K562 (cell line): ENCODE measurements around the gene NFATC2. TPM values are rescaled to one million over a fixed set of nuclear protein-coding genes. Genes with fewer than 3 reads are reported as not detected.

Source experiments
- CXXC5 ChIP-seq: fragments of 250-450 bp; sonication (Bioruptor Pico); IDR thresholded peaks from 2 replicates; pipeline ENCODE4 v1.8.0; 2022; ENCODE audit warnings: inconsistent platforms, mild to moderate bottlenecking, moderate library complexity
- JUND ChIP-seq, 2 experiments: IDR thresholded peaks; 2 replicates in 1 of 2; 3 replicates in 1 of 2; pipeline ENCODE4 v1.6.1; 2011; ENCODE audit warnings: borderline replicate concordance in 2 of 2, low read depth in 2 of 2, low read length in 2 of 2, improper control_type of control experiment in 1 of 2, missing biosample characterization in 1 of 2, missing genetic modification characterization in 1 of 2, missing genetic modification reagents in 1 of 2
- KAT8 ChIP-seq: fragments of 450-650 bp; IDR thresholded peaks from 2 replicates; pipeline ENCODE4 v1.6.1; 2016; ENCODE audit warnings: low read depth, mild to moderate bottlenecking
- MYNN ChIP-seq, 2 experiments: sonication (generic); formaldehyde crosslinking in 1 of 2; IDR thresholded peaks; 2 replicates each; pipeline versions ENCODE4 v1.5.0 to v1.6.1; 2016 to 2020; ENCODE audit warnings: antibody characterized with exemption in 1 of 2, missing genetic modification reagents in 1 of 2
- POLR2AphosphoS5 ChIP-seq: IDR thresholded peaks from 2 replicates; pipeline ENCODE4 v1.6.1; 2011; ENCODE audit warnings: mild to moderate bottlenecking, low read depth, low read length, moderate library complexity; ENCODE audit not compliant: control insufficient read depth, insufficient read depth
- PPARD ChIP-seq: fragments of 250-450 bp; sonication (Bioruptor Pico); IDR thresholded peaks from 2 replicates; pipeline ENCODE4 v1.8.0; 2022; ENCODE audit warnings: inconsistent platforms, mild to moderate bottlenecking, moderate library complexity
- RBFOX2 ChIP-seq: fragments of 200-400 bp; formaldehyde crosslinking; IDR thresholded peaks from 2 replicates; pipeline ENCODE4 v1.6.1; 2017; ENCODE audit warnings: low read depth, mild to moderate bottlenecking, low read length, moderate library complexity
- TFE3 ChIP-seq: fragments of 450-650 bp; formaldehyde crosslinking; IDR thresholded peaks from 2 replicates; pipeline ENCODE4 v1.4.0; 2020; ENCODE audit warnings: mild to moderate bottlenecking, mixed read lengths
- TRIM28 ChIP-seq: fragments of 450-650 bp; IDR thresholded peaks from 2 replicates; pipeline ENCODE4 v1.6.1; 2017
- YY1 ChIP-seq, 3 experiments: IDR thresholded peaks; 2 replicates each; pipeline ENCODE4 v1.6.1; 2011; ENCODE audit warnings: low read length in 2 of 3, mild to moderate bottlenecking in 2 of 3, moderate library complexity in 2 of 3, borderline replicate concordance in 1 of 3, control low read depth in 1 of 3, low read depth in 1 of 3; ENCODE audit not compliant: insufficient read depth in 3 of 3, insufficient replicate concordance in 2 of 3, control insufficient read depth in 1 of 3, insufficient read length in 1 of 3; ENCODE audit errors: extremely low read depth in 1 of 3
- ZEB2 ChIP-seq: fragments of 450-650 bp; IDR thresholded peaks from 2 replicates; pipeline ENCODE4 v1.6.1; 2016
- ZNF140 ChIP-seq: fragments of 250-450 bp; sonication (Bioruptor Pico); IDR thresholded peaks from 2 replicates; pipeline ENCODE4 v1.8.0; 2021; ENCODE audit warnings: moderate library complexity, mild to moderate bottlenecking, inconsistent platforms
- ZNF311 ChIP-seq: fragments of 250-450 bp; sonication (Bioruptor Pico); IDR thresholded peaks from 2 replicates; pipeline ENCODE4 v1.4.0; 2020; ENCODE audit warnings: mild to moderate bottlenecking, moderate library complexity
- ZNF384 ChIP-seq: IDR thresholded peaks from 2 replicates; pipeline ENCODE4 v1.6.1; 2012; ENCODE audit warnings: low read depth, low read length, improper control_type of control experiment
- polyA plus RNA-seq, 8 experiments: library from polyadenylated mRNA; depleted of rRNA in 4 of 8; stranded (reverse) in 5 of 8; unstranded in 3 of 8; fragments of >200 nt; fragmentation: Nextera tagmentation in 2 of 8; fragmentation: Illumina TruSeq in 1 of 8; extraction: Ambion mirVana in 2 of 8; extraction: Trizol in 1 of 8; gene quantifications; 2 replicates each; pipeline versions ENCODE4 v1.2.1 to v1.2.3, GENCODE V29; 2011 to 2014; ENCODE audit warnings: inconsistent platforms in 1 of 8, missing spikeins in 1 of 8
- total RNA-seq, 7 experiments: library from RNA; depleted of rRNA in 6 of 7; stranded (reverse); fragments of >200 nt in 6 of 7; fragmentation: Illumina TruSeq in 2 of 7; extraction: Trizol in 2 of 7; gene quantifications; 2 replicates each; pipeline versions ENCODE4 v1.2.1 to v1.2.3, GENCODE V29; 2011 to 2021; ENCODE audit warnings: low replicate concordance in 1 of 7
- TF ChIP-seq, protein P1 (sequence below): fragments of 450-650 bp; IDR thresholded peaks from 2 replicates; pipeline ENCODE4 v1.6.1; 2016; ENCODE audit warnings: mild to moderate bottlenecking
- TF ChIP-seq, protein P2 (sequence below): fragments of 250-450 bp; sonication (Bioruptor Pico); IDR thresholded peaks from 2 replicates; pipeline ENCODE4 v1.4.0; 2020; ENCODE audit warnings: mild to moderate bottlenecking, moderate library complexity
- TF ChIP-seq, protein P3 (sequence below): sonication (generic); formaldehyde crosslinking; IDR thresholded peaks from 2 replicates; pipeline ENCODE4 v1.8.0; 2022; ENCODE audit warnings: mild to moderate bottlenecking, missing genetic modification reagents

NFATC2 gene
- total and polyA plus RNA-seq, 9 of the 15 experiments (the other 6 are each of a cell fraction or from before 2014, with no cell fraction given), result 1.9 to 11.2 (median 3.0) TPM

DNA sequence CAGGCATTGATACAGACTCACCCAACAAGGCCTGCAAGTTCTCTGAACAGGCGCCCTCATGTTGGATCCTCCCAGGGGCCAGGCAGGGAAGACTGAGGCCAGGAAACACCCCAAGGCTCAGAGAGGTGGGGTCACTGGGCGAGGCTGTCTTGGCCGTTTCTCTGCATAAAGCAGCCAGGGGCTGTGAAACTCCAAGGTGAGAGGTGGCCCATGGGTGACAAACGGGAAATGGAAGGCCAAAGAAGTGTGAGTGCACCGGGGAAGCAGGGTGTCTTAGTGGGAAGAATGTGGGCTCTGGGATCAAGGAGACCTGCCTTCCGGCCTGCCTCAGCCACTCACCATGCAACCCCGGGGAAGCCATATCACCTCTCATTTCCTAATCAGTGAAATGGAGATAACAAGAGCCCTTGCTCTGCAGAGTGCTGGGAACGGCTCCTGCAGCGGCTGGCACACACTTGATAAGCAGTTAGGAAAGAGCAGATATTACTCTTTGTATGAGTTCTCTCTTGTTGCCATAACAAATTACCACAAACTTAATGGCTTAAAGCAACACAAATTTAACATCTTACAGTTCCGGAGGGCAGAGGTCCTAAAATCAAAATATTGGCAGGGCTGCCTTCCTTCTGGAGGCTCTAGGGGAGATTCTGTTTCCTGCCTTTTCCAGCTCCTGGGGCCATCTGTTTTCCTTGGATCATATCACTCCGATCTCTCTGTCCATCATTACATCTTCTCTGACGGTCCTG, 168.6 kb downstream of the NFATC2 start (continued):
- TF ChIP-seq, protein P1, sequence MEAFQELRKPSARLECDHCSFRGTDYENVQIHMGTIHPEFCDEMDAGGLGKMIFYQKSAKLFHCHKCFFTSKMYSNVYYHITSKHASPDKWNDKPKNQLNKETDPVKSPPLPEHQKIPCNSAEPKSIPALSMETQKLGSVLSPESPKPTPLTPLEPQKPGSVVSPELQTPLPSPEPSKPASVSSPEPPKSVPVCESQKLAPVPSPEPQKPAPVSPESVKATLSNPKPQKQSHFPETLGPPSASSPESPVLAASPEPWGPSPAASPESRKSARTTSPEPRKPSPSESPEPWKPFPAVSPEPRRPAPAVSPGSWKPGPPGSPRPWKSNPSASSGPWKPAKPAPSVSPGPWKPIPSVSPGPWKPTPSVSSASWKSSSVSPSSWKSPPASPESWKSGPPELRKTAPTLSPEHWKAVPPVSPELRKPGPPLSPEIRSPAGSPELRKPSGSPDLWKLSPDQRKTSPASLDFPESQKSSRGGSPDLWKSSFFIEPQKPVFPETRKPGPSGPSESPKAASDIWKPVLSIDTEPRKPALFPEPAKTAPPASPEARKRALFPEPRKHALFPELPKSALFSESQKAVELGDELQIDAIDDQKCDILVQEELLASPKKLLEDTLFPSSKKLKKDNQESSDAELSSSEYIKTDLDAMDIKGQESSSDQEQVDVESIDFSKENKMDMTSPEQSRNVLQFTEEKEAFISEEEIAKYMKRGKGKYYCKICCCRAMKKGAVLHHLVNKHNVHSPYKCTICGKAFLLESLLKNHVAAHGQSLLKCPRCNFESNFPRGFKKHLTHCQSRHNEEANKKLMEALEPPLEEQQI, result no peak
- TF ChIP-seq YY1 (IDR thresholded peaks at IDR 0.05; ENCODE audit: borderline replicate concordance in 1 of 3, control insufficient read depth in 1 of 3, extremely low read depth in 1 of 3, insufficient read depth in 3 of 3, insufficient read length in 1 of 3, insufficient replicate concordance in 2 of 3, low read depth in 1 of 3, low read length in 2 of 3) (no peak), ZNF384 (no peak), RBFOX2 (0 out of 2 replicates have a peak, but pooled peaks have one; percentile 15), POLR2AphosphoS5 (peak; percentile 70), MYNN (IDR thresholded peaks at IDR 0.05) (0 out of 2 replicates have a peak, but pooled peaks have one; percentile 21), MYNN (CRISPR knock-in tag; IDR thresholded peaks at IDR 0.05) (no peak), ZNF311 (CRISPR knock-in tag) (no peak), ZNF140 (CRISPR knock-in tag) (no peak), PPARD (no peak), CXXC5 (CRISPR knock-in tag) (peak; percentile 39; the same call in 1 of the 2 replicates), TFE3 (no peak), JUND (IDR thresholded peaks at IDR 0.05; ENCODE audit: borderline replicate concordance, low read depth, low read length) (peak; percentile 21; the same call in 1 of the 2 replicates), JUND (tag; IDR thresholded peaks at IDR 0.05; ENCODE audit: borderline replicate concordance, low read depth, low read length) (no peak; the same call in 2 of the 3 replicates), ZEB2 (no peak), KAT8 (no peak), TRIM28 (no peak)
- TF ChIP-seq, protein P2, sequence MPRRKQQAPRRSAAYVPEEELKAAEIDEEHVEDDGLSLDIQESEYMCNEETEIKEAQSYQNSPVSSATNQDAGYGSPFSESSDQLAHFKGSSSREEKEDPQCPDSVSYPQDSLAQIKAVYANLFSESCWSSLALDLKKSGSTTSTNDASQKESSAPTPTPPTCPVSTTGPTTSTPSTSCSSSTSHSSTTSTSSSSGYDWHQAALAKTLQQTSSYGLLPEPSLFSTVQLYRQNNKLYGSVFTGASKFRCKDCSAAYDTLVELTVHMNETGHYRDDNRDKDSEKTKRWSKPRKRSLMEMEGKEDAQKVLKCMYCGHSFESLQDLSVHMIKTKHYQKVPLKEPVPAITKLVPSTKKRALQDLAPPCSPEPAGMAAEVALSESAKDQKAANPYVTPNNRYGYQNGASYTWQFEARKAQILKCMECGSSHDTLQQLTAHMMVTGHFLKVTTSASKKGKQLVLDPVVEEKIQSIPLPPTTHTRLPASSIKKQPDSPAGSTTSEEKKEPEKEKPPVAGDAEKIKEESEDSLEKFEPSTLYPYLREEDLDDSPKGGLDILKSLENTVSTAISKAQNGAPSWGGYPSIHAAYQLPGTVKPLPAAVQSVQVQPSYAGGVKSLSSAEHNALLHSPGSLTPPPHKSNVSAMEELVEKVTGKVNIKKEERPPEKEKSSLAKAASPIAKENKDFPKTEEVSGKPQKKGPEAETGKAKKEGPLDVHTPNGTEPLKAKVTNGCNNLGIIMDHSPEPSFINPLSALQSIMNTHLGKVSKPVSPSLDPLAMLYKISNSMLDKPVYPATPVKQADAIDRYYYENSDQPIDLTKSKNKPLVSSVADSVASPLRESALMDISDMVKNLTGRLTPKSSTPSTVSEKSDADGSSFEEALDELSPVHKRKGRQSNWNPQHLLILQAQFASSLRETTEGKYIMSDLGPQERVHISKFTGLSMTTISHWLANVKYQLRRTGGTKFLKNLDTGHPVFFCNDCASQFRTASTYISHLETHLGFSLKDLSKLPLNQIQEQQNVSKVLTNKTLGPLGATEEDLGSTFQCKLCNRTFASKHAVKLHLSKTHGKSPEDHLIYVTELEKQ (CRISPR knock-in tag), result no peak
- TF ChIP-seq, protein P3, sequence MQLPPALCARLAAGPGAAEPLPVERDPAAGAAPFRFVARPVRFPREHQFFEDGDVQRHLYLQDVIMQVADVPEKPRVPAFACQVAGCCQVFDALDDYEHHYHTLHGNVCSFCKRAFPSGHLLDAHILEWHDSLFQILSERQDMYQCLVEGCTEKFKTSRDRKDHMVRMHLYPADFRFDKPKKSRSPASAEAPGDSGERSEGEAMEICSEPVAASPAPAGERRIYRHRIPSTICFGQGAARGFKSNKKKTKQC (CRISPR knock-in tag), result no peak
